Tibial nerve (tissue), 3 donors: ENCODE data around the gene PFKFB4.

Experiments
- POLR2A ChIP-seq, 2 donors: fragments of 450-650 bp; IDR thresholded peaks; one replicate each; pipeline ENCODE4 v1.6.1; 2017; ENCODE audit warnings: antibody characterized with exemption in 2 of 2, mild to moderate bottlenecking in 2 of 2, moderate library complexity in 2 of 2
- TF ChIP-seq, protein P1 (sequence below), 5 experiments: fragments of 200-600 bp in 3 of 5; fragments of 450-650 bp in 2 of 5; sonication (generic) in 3 of 5; IDR thresholded peaks; one replicate each; pipeline ENCODE4 v1.5.1; 2016 to 2019; ENCODE audit warnings: antibody characterized with exemption in 5 of 5, mild to moderate bottlenecking in 3 of 5, moderate library complexity in 2 of 5

DNA sequence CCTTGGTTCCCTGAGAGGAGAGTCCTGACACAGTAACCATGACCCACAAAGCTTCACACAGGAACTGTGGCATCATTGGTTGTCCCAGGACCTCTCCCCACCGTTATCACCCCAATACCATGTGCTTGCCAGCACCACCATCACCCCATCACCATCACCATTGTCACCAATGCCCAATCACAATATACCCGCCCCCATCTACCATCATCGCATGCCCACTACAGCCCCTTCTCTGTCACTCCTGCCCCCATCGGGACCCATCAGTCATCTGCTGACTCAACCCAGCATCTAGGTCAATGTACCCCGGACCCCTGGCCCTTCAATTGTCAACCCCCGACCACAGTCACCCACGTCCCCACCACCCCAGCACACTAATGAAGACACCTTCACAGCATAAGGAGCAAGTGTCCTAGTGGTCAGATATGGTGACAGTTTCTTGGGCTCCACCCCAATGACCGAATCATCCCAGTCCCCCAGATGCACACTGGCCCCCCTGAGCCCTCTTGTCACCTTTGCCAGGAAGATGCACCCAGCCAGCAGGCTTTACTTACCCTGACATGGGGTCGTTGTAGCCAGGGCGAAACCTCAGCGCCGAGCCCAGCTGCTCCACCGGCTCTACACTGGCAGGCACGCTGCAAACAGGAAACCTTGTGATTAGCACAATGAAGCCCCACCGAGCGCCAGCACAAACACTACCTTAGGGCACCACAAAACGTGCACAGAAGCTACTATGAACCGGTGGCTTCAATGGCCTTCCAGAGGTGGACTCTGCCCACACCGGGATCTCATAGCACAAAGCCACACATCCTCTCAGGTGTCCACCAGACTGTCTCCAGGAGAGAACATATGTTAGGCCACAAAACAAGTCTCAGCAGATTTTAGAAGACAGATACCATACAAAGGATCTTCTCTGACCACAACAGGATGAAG is 77.7 kb downstream of the PFKFB4 start:
- TF ChIP-seq, protein P1, sequence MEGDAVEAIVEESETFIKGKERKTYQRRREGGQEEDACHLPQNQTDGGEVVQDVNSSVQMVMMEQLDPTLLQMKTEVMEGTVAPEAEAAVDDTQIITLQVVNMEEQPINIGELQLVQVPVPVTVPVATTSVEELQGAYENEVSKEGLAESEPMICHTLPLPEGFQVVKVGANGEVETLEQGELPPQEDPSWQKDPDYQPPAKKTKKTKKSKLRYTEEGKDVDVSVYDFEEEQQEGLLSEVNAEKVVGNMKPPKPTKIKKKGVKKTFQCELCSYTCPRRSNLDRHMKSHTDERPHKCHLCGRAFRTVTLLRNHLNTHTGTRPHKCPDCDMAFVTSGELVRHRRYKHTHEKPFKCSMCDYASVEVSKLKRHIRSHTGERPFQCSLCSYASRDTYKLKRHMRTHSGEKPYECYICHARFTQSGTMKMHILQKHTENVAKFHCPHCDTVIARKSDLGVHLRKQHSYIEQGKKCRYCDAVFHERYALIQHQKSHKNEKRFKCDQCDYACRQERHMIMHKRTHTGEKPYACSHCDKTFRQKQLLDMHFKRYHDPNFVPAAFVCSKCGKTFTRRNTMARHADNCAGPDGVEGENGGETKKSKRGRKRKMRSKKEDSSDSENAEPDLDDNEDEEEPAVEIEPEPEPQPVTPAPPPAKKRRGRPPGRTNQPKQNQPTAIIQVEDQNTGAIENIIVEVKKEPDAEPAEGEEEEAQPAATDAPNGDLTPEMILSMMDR (IDR thresholded peaks at IDR 0.05) = no peak
- TF ChIP-seq POLR2A (IDR thresholded peaks at IDR 0.05) = no peak
